ENCODE results near the gene PDIA4.
"Not testable (repeated sequence)": the region's sequence is repeated elsewhere in the genome, so short reads cannot be mapped to it uniquely, and the experiment has no call there.

The PDIA4 gene

GRCh38 chr7:149031353-149031910 lies 3.1 kb upstream of the PDIA4 start:
- no peak for DNase-seq

GRCh38 chr7:149030439-149030838 lies 2.1 kb upstream of the PDIA4 start:
- not testable (repeated sequence) for DNase-seq

- DNase-seq: peak; percentile 11 to 22
Measured at GRCh38 chr7:149027611-149028345, 527 bp downstream of the PDIA4 start.

- DNase-seq: no peak
Measured at GRCh38 chr7:149027055-149027454, 1.2 kb downstream of the PDIA4 start.

GRCh38 chr7:149023662-149024061 lies 4.6 kb downstream of the PDIA4 start:
- DNase-seq: no peak

GRCh38 chr7:149022756-149023360 lies 5.4 kb downstream of the PDIA4 start:
- DNase-seq: no peak

GRCh38 chr7:149021725-149022062 lies 6.6 kb downstream of the PDIA4 start:
- DNase-seq: no peak

- DNase-seq: no peak
Measured at GRCh38 chr7:149020483-149020882, 7.8 kb downstream of the PDIA4 start.

- DNase-seq: no peak
Measured at GRCh38 chr7:149016876-149017275, 11.4 kb downstream of the PDIA4 start.

- DNase-seq: no peak
Measured at GRCh38 chr7:149014309-149014708, 14.0 kb downstream of the PDIA4 start.

- DNase-seq: no peak
Measured at GRCh38 chr7:149013876-149014275, 14.4 kb downstream of the PDIA4 start.

- not testable (repeated sequence) for DNase-seq
Measured at GRCh38 chr7:149012730-149013129, 15.6 kb downstream of the PDIA4 start.

GRCh38 chr7:149011491-149011890 lies 16.8 kb downstream of the PDIA4 start:
- DNase-seq: no peak

GRCh38 chr7:149010451-149010850 lies 17.9 kb downstream of the PDIA4 start:
- DNase-seq: no peak

GRCh38 chr7:149009527-149009926 lies 18.8 kb downstream of the PDIA4 start:
- no peak for DNase-seq

- peak; percentile 10 to 16 for DNase-seq
Measured at GRCh38 chr7:149007611-149008010, 20.7 kb downstream of the PDIA4 start.

- no peak for DNase-seq
Measured at GRCh38 chr7:149007146-149007545, 21.2 kb downstream of the PDIA4 start.

GRCh38 chr7:149006345-149006725 lies 22.0 kb downstream of the PDIA4 start:
- DNase-seq: no peak

- DNase-seq: peak; percentile 31 to 34
Measured at GRCh38 chr7:149005427-149006344, 22.6 kb downstream of the PDIA4 start.

GRCh38 chr7:149004405-149005370 lies 23.6 kb downstream of the PDIA4 start:
- no peak for DNase-seq

GRCh38 chr7:149003560-149004305 lies 24.6 kb downstream of the PDIA4 start:
- DNase-seq: no peak

Measured in Kasumi-1 (cell line).